Activated CD8-positive, alpha-beta memory T cell treated with anti-CD3 and anti-CD28 coated beads for 4 hours (primary cell): ENCODE results near the gene SEC31A.
"Not testable (repeated sequence)": the region's sequence is repeated elsewhere in the genome, so short reads cannot be mapped to it uniquely, and the experiment has no call there.

Experiments used
- DNase-seq, 2 donors: peaks; one replicate each; pipeline ENCODE4 v3.0.0-alpha.2; 2020; ENCODE audit warnings: low read depth in 2 of 2

The SEC31A gene

GRCh38 chr4:82892467-82892802, 1.5 kb upstream of the SEC31A start:
- no peak for DNase-seq

- no peak for DNase-seq
Measured at GRCh38 chr4:82891707-82892466, 934 bp upstream of the SEC31A start.

DNA sequence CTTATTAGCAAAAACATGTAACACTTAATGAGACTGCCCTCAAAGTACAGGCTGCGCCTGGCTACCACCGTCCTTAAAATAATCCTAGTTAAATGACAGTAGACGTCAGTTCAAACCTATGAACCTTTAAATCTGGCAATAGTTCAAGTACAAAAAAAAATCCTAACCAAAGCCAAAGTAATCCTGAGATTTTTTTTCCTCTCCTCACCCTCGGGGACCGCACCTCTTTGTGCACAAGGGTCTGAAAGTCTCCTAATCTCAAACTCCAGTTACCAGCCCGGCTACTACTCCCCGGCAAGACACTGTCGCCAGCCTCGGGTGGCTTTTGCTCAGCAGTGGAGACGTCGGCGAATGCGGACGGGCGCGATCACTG, 439 bp downstream of the SEC31A start:
- no peak for DNase-seq

GRCh38 chr4:82889287-82889686, 1.7 kb downstream of the SEC31A start:
- no peak for DNase-seq

- no peak for DNase-seq
Measured at GRCh38 chr4:82886147-82886942, 4.6 kb downstream of the SEC31A start.

DNA sequence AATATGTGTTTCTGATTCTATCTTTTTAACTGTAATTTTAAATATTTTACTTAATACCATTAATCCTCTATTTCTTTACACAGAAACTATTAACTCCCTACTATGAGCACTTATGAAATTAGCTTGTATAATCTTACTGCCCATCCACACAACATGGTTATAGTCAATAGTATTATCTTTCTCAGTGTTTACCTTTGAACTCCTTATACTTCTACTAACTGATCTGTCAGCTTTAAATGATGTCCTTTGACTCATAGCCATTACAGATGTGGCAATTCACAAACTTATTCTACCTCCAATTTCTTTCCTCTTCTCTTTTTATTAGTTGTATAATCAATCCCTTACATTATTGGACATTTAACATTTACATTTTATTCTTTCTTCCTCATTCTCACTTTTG, 5.5 kb downstream of the SEC31A start:
- no peak for DNase-seq

DNA sequence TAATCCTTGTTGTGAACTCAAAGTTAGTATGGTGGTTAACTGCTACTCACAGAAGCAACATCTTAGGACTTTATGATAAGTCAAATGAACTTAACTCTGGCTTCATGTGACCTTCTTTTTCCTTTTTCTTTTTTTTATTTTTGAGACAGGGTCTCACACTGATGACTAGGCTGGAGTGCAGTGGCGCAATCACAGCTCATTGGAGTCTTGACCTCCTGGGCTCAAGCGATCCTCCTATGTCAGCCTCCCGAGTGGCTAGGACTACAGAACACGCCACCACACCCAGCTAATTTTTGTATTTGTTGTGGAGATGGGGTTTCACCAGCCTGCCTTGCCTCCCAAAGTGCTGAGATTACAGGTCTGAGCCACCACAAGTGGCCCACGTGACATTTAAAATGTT, 22.4 kb downstream of the SEC31A start:
- DNase-seq, result no peak

- DNase-seq, result no peak
Measured at GRCh38 chr4:82866706-82867385, 24.1 kb downstream of the SEC31A start.

- DNase-seq, result not testable (repeated sequence)
Measured at GRCh38 chr4:82866033-82866432, 24.9 kb downstream of the SEC31A start.

GRCh38 chr4:82865592-82865991, 25.4 kb downstream of the SEC31A start:
- DNase-seq, result no peak

DNA sequence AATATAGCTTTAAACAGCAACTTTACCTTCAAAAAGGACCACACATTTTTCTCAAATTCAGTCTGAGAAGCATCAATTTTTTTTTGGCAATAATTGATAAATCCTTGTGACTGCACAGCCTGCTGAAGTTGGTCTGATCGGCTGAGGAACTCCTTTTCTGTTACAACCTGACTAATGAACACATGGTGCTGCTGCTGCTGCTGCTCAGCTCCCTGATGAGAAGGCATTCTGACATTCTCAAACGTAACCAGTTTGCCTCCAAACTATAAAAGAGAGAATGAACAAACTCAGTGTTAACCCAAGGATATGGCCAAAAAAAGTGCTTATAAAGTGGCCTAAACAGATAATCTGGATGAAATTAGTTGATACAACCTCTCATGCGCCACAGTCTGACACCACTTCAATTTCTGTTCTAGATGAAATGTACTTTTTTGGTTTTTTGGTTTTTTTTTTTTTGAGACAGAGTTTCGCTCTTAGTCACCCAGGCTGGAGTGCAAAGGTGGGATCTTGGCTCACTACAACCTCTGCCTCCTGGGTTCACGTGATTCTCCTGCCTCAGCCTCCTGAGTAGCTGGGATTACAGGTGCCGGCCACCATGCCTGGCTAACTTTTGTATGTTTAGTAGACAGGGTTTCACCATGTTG, 26.5 kb downstream of the SEC31A start:
- no peak for DNase-seq

- DNase-seq, result no peak
Measured at GRCh38 chr4:82861529-82861928, 29.4 kb downstream of the SEC31A start.

GRCh38 chr4:82860487-82860886, 30.5 kb downstream of the SEC31A start:
- DNase-seq, result not testable (repeated sequence)

DNA sequence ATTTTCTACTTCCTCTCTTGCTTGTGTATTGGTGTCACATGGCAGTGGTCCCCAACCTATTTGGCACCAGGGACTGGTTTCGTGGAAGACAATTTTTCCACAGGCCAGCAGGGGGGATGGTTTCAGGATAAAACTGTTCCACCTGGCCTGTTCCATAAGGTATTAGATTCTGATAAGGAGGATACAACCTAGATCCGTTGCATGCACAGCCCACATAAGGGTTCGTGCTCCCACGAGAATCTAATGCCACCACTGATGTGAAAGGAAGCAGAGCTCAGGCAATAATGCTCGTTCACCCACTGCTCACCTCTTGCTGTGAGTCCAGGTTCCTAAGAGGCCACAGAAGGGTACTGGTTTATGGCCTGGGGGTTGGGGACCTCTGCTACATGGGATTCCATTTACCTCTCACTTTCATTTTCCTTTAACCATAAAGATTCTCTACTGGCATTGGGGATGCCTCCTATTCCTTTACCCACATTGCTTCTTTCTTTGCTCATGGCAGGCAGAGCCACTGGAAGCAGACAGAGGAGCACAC, 38.1 kb downstream of the SEC31A start:
- DNase-seq, result no peak

DNA sequence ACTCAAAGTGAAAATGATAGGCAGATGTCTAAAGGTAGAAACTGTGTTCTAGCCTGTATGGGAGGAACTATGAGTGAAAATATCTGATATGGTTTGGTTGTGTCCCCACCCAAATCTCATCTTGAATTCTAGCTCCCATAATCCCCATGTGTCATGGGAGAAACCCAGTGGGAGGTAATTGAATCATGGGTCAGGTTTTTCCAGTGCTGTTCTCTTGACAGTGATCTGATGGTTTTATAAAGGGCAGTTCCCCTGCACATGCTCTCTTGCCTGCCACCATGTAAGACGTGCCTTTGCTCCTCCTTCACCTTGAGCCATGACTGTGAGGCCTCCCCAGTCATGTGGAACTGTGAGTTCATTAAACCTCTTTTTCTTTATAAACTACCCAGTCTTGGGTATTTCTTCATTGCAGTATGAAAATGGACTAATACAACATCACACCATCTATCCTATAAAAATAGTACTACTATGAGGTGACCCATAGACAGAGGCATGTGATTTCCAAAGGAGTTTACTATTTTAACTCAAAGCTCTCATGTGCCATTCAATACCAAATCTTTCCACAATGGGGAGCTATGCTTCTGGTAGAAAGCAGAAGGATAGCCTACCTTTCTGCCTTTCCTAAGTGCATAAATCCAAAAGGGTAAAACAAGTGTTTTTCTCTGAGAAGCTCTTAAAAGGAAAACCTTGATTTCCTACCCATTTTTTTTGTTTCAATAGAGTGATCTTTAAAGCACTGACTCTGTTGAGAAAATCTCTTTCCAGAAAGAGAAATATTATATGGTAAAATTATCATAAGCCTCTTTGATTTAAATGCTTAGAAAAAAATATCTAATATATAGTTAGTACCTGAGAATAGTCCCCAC, 38.8 kb downstream of the SEC31A start:
- DNase-seq, result no peak

- no peak for DNase-seq
Measured at GRCh38 chr4:82851318-82851717, 39.6 kb downstream of the SEC31A start.

GRCh38 chr4:82850684-82851083, 40.3 kb downstream of the SEC31A start:
- no peak for DNase-seq

DNA sequence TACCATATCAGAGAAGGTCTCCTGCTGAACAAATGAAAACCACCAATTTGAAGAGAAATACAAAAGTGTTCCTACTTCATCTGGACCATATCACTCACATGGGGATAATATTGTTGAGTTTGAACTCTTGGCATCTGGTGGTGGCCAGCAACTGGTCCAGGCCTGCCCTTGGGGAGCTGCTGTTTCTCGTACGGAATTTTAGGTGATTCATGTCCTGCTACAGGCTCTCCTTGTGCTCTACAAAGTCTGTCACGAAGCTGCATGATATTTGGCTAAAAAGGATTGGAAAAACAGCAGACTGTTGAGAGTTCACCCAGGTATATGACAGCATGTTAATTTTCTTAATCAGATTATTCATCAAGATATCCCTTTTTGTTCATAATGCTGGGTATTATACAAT, 42.2 kb downstream of the SEC31A start:
- no peak for DNase-seq

GRCh38 chr4:82842593-82842992, 48.4 kb downstream of the SEC31A start:
- no peak for DNase-seq

DNA sequence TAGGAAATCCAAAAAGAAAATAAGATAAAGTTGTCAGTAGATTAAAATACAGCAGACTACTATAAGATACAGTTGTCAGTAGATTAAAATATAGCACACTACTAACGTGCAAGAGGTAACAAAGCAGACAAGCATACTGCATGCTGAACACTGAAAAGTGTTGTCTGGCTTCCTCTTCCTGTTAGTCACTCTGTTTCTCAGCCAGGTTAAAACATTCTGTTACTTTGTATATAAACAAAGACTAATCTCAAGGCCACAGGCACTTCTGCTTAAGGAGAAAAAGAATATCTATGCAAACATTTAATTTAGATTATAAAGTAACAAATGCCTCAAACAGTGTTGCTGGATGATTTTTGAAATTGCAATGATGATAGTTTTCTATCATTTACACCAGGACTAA, 51.3 kb downstream of the SEC31A start:
- DNase-seq, result no peak

DNA sequence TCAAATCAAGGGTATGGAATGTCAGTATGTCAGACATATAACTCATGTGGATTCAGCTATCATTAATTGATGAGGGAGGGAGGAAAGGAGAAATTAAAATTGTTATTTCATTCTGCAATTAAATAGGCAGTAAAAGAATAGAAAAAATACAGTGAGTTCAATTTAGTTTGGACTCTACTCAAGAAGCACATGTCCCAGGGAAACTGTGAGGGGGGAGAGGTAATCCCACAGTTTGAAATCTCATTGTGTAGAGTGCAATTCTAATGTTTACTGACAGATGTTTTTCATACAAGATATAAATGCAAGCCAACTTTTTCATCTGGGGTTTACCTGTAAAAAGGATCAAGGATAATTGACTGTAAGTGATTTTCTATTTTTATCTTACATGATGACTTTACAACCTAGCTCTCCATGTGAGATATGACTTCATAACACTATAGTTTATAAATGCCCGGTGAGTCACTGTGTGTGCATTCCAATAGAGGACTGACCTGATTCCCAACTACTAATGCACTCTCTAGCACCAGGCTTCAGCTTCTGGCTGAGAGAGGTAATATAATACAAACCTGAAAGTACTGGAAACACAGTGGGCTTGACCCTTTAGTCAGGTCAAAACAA, 57.1 kb downstream of the SEC31A start:
- no peak for DNase-seq
